H1 (cell line): ENCODE measurements around the gene HLA-A. TPM values are rescaled to one million over a fixed set of nuclear protein-coding genes. Genes with fewer than 3 reads are reported as not detected.
A peak's percentile ranks its signal among the peaks of the same experiment; 100 is the strongest.

Experiments used
- CTCF ChIA-PET: fragments of 300-600 bp; sonication (Branson Sonifier 250); formaldehyde crosslinking; loops from one replicate; lab custom pipeline; 2021; ENCODE audit not compliant: partially characterized antibody; lab: Charles Lee
- POLR2A ChIA-PET: fragments of 300-600 bp; sonication (Branson Sonifier 250); formaldehyde crosslinking; loops from one replicate; lab custom pipeline; 2021; ENCODE audit warnings: inconsistent platforms; ENCODE audit not compliant: partially characterized antibody; lab: Charles Lee
- DNase-seq, 2 experiments: peaks; one replicate each; pipeline versions ENCODE4 v3.0.0 to v3.0.0-alpha.2; 2010 to 2022; ENCODE audit warnings: low spot score in 2 of 2, low read depth in 1 of 2, mixed read lengths in 1 of 2
- FAIRE-seq: peaks from 2 replicates; lab custom pipeline; 2011; peaks lifted over from hg19 to GRCh38; lab: Jason Lieb, UNC
- H2AFZ ChIP-seq: 2 replicates; pipeline ENCODE4 v1.8.1; 2012; ENCODE audit warnings: low read length, inconsistent platforms
- H2AK5ac ChIP-seq: 2 replicates; pipeline ENCODE4 v1.6.1; 2013; ENCODE audit warnings: low read depth, low read length
- H2BK120ac ChIP-seq: replicated peaks from 2 replicates; pipeline ENCODE3; 2013; ENCODE audit warnings: low read depth, low read length, inconsistent platforms
- H2BK12ac ChIP-seq: 2 replicates; pipeline ENCODE4 v1.6.1; 2013; ENCODE audit warnings: low read depth, low read length
- H2BK15ac ChIP-seq: 2 replicates; pipeline ENCODE4 v1.6.1; 2013; ENCODE audit warnings: low read length
- H2BK20ac ChIP-seq: 2 replicates; pipeline ENCODE4 v1.6.1; 2013; ENCODE audit warnings: low read length
- H2BK5ac ChIP-seq: 2 replicates; pipeline ENCODE4 v1.6.1; 2013; ENCODE audit warnings: low read depth, low read length
- H3K14ac ChIP-seq: 2 replicates; pipeline ENCODE4 v1.6.1; 2013; ENCODE audit warnings: inconsistent platforms; ENCODE audit not compliant: insufficient read length
- H3K18ac ChIP-seq: 2 replicates; pipeline ENCODE4 v1.6.1; 2013; ENCODE audit warnings: low read length; ENCODE audit errors: extremely low read depth
- H3K23ac ChIP-seq: 2 replicates; pipeline ENCODE4 v1.6.1; 2013; ENCODE audit warnings: inconsistent platforms; ENCODE audit not compliant: insufficient read length
- H3K23me2 ChIP-seq: 2 replicates; pipeline ENCODE4 v1.6.1; 2013; ENCODE audit warnings: low read depth, low read length
- H3K27ac ChIP-seq: 2 replicates; pipeline ENCODE4 v1.6.1; 2011; ENCODE audit warnings: low read depth, low read length, inconsistent platforms
- H3K27me3 ChIP-seq, 4 experiments: replicated peaks in 1 of 4; 1 replicate in 1 of 4; 2 replicates in 3 of 4; pipeline versions ENCODE4 v1.6.1 to v1.8.1; 2011 to 2013; ENCODE audit warnings: low read length in 3 of 4, mild to moderate bottlenecking in 3 of 4, inconsistent platforms in 2 of 4, mixed read lengths in 2 of 4, moderate library complexity in 1 of 4; ENCODE audit not compliant: control insufficient read depth in 3 of 4, insufficient read depth in 3 of 4; ENCODE audit errors: extremely low read depth in 1 of 4
- H3K36me3 ChIP-seq, 4 experiments: 2 replicates each; pipeline versions ENCODE4 v1.6.1 to v1.8.1; 2011 to 2013; ENCODE audit warnings: mild to moderate bottlenecking in 4 of 4, low read length in 3 of 4, moderate library complexity in 2 of 4, control low read depth in 1 of 4, inconsistent platforms in 1 of 4; ENCODE audit not compliant: insufficient read depth in 4 of 4, control insufficient read depth in 2 of 4
- H3K4ac ChIP-seq: replicated peaks from 2 replicates; pipeline ENCODE3; 2013; ENCODE audit warnings: low read length, low read depth, mixed read lengths, inconsistent platforms; ENCODE audit not compliant: insufficient read length
- H3K4me1 ChIP-seq, 4 experiments: replicated peaks in 1 of 4; 1 replicate in 1 of 4; 2 replicates in 3 of 4; pipeline versions ENCODE4 v1.6.1 to v1.8.1; 2011 to 2013; ENCODE audit warnings: low read length in 3 of 4, inconsistent platforms in 2 of 4, mixed read lengths in 1 of 4; ENCODE audit not compliant: insufficient read depth in 4 of 4, control insufficient read depth in 3 of 4
- H3K4me2 ChIP-seq, 2 experiments: 2 replicates each; pipeline versions ENCODE4 v1.6.1 to v1.8.1; 2011 to 2013; ENCODE audit warnings: low read depth in 2 of 2, low read length in 2 of 2, control low read depth in 1 of 2, inconsistent platforms in 1 of 2, mild to moderate bottlenecking in 1 of 2; ENCODE audit not compliant: insufficient read depth in 1 of 2
- H3K4me3 ChIP-seq, 4 experiments: fragments of 200-600, 300-600 bp in 1 of 4; sonication (generic), shearing (Covaris generic), sonication (Bioruptor Twin) in 1 of 4; 2 replicates each; pipeline versions ENCODE4 v1.5.1 to v1.8.1; 2011 to 2016; ENCODE audit warnings: low read length in 4 of 4, low read depth in 3 of 4, control low read depth in 2 of 4, inconsistent platforms in 2 of 4, mild to moderate bottlenecking in 2 of 4, mixed read lengths in 1 of 4, moderate library complexity in 1 of 4; ENCODE audit not compliant: insufficient read depth in 2 of 4; ENCODE audit errors: extremely low read depth in 1 of 4
- H3K56ac ChIP-seq: replicated peaks from 2 replicates; pipeline ENCODE3; 2013; ENCODE audit warnings: low read depth, mild to moderate bottlenecking, mixed read lengths, low read length, inconsistent platforms; ENCODE audit not compliant: insufficient read length
- H3K79me1 ChIP-seq: 2 replicates; pipeline ENCODE4 v1.6.1; 2013; ENCODE audit warnings: low read depth, low read length, control low read depth
- H3K79me2 ChIP-seq, 2 experiments: 2 replicates each; pipeline versions ENCODE4 v1.6.1 to v1.8.1; 2012 to 2013; ENCODE audit warnings: low read length in 2 of 2, mild to moderate bottlenecking in 2 of 2, inconsistent platforms in 1 of 2; ENCODE audit not compliant: insufficient read depth in 2 of 2, control insufficient read depth in 1 of 2
- H3K9ac ChIP-seq, 4 experiments: replicated peaks in 1 of 4; 1 replicate in 1 of 4; 2 replicates in 3 of 4; pipeline versions ENCODE4 v1.6.1 to v1.8.1; 2011 to 2013; ENCODE audit warnings: low read depth in 3 of 4, low read length in 3 of 4, control low read depth in 2 of 4, mild to moderate bottlenecking in 2 of 4, moderate library complexity in 2 of 4, inconsistent platforms in 1 of 4; ENCODE audit errors: extremely low read depth in 1 of 4
- H3K9me3 ChIP-seq, 2 experiments: 2 replicates each; pipeline versions ENCODE4 v1.6.1 to v1.8.1; 2012 to 2013; ENCODE audit warnings: mild to moderate bottlenecking in 2 of 2, moderate library complexity in 2 of 2, control low read depth in 1 of 2, inconsistent platforms in 1 of 2, low read depth in 1 of 2, low read length in 1 of 2, mixed read lengths in 1 of 2; ENCODE audit not compliant: insufficient read depth in 2 of 2
- H4K20me1 ChIP-seq, 2 experiments: replicated peaks in 1 of 2; 2 replicates each; pipeline versions ENCODE3 to v1.8.1; 2011 to 2013; ENCODE audit warnings: inconsistent platforms in 2 of 2, low read length in 2 of 2, mild to moderate bottlenecking in 1 of 2; ENCODE audit not compliant: insufficient read depth in 2 of 2, control insufficient read depth in 1 of 2
- H4K5ac ChIP-seq: 2 replicates; pipeline ENCODE4 v1.6.1; 2013; ENCODE audit warnings: low read length, low read depth, mixed read lengths, inconsistent platforms; ENCODE audit not compliant: insufficient read length
- H4K8ac ChIP-seq: 2 replicates; pipeline ENCODE4 v1.8.0; 2013; ENCODE audit warnings: mild to moderate bottlenecking, moderate library complexity, low read length, inconsistent platforms; ENCODE audit not compliant: insufficient read depth; ENCODE audit errors: extremely low read depth
- H4K91ac ChIP-seq: replicated peaks from 2 replicates; pipeline ENCODE3; 2013; ENCODE audit warnings: low read length, mixed read lengths, inconsistent platforms; ENCODE audit not compliant: insufficient read length
- ATF2 ChIP-seq: IDR thresholded peaks from 2 replicates; pipeline ENCODE4 v1.6.1; 2012; ENCODE audit warnings: low read length, inconsistent platforms
- BACH1 ChIP-seq: IDR thresholded peaks from 2 replicates; pipeline ENCODE4 v1.6.1; 2012; ENCODE audit warnings: low read length, improper control_type of control experiment
- CREB1 ChIP-seq: IDR thresholded peaks from 2 replicates; pipeline ENCODE4 v1.6.1; 2012; ENCODE audit warnings: inconsistent platforms
- GTF2F1 ChIP-seq: IDR thresholded peaks from 2 replicates; pipeline ENCODE4 v1.6.1; 2012; ENCODE audit warnings: low read depth, low read length, improper control_type of control experiment, borderline replicate concordance
- POLR2AphosphoS5 ChIP-seq: IDR thresholded peaks from 2 replicates; pipeline ENCODE4 v1.6.1; 2011; ENCODE audit warnings: low read depth, low read length
- SP1 ChIP-seq: IDR thresholded peaks from 2 replicates; pipeline ENCODE4 v1.6.1; 2011; ENCODE audit warnings: low read depth, low read length
- SP2 ChIP-seq: IDR thresholded peaks from 2 replicates; pipeline ENCODE4 v1.6.1; 2012; ENCODE audit warnings: mild to moderate bottlenecking, low read length, inconsistent platforms
- SP4 ChIP-seq: IDR thresholded peaks from 2 replicates; pipeline ENCODE4 v1.6.1; 2012; ENCODE audit warnings: low read length, inconsistent platforms
- TEAD4 ChIP-seq: IDR thresholded peaks from 2 replicates; pipeline ENCODE4 v1.6.1; 2012; ENCODE audit warnings: low read depth, low read length, inconsistent platforms, mixed read lengths
- USF2 ChIP-seq: IDR thresholded peaks from 2 replicates; pipeline ENCODE4 v1.6.1; 2011; ENCODE audit warnings: low read length, improper control_type of control experiment
- WGBS, 2 experiments: shearing (Covaris generic) in 1 of 2; methylation state at CpG; one replicate each; pipeline versions ENCODE4 v1.1.6 to v1.1.7; 2013 to 2015; ENCODE audit warnings: low lambda C conversion rate in 2 of 2, mixed read lengths in 2 of 2, inconsistent platforms in 1 of 2, low coverage in 1 of 2, missing lambda C conversion rate in 1 of 2; ENCODE audit not compliant: insufficient replicate concordance in 2 of 2, insufficient coverage in 1 of 2, insufficient read length in 1 of 2; ENCODE audit errors: extremely low coverage in 1 of 2, missing lambda C conversion rate in 1 of 2; 5-methylcytosine and 5-hydroxymethylcytosine counted together
- polyA plus RNA-seq, 7 experiments: library from polyadenylated mRNA; depleted of rRNA in 3 of 7; stranded (reverse) in 5 of 7; unstranded in 2 of 7; fragments of >200 nt in 5 of 7; fragments of 200-250 nt in 2 of 7; gene quantifications; 1 replicate in 5 of 7; 2 replicates in 1 of 7; 4 replicates in 1 of 7; pipeline versions ENCODE4 v1.2.1 to v1.2.3, GENCODE V29; 2011 to 2013; ENCODE audit warnings: missing spikeins in 2 of 7, mixed read lengths in 2 of 7
- total RNA-seq: library from RNA; stranded (reverse); fragmentation: NEBNext Ultra II Directional; extraction: Animal tissue kit (Norgen Biotek cat#: 25700); gene quantifications from 2 replicates; pipeline ENCODE4 v1.2.1, GENCODE V29; 2021

Gene HLA-A
- total and polyA plus RNA-seq, 2 of the 8 experiments (the other 6 are each of a cell fraction or from before 2014, with no cell fraction given): 221 to 474 TPM

- Histone ChIP-seq H3K14ac (no peak overlapping the region), H3K4ac (no peak overlapping the region), H3K79me2 (no peaks in the 10 kb centered on the region), H4K8ac (no peak overlapping the region), H2BK120ac (no peak overlapping the region), H3K9me3 (no peaks in the 10 kb centered on the region), H2BK12ac (no peak overlapping the region), H3K18ac (no peak overlapping the region), H4K91ac (no peak overlapping the region), H2BK20ac (no peak overlapping the region), H3K9ac (0 out of 7 replicates have a peak overlapping the region, but pooled peaks of 1 of the 4 experiments have one; percentile 28), H2BK5ac (no peak overlapping the region), H3K27ac (no peak overlapping the region), H3K4me1 (peaks cover 0 to 12% (median 5%) of the 10 kb centered on the region in 4 experiments; a peak in 5 of 7 replicates), H3K4me3 (peak overlapping the region; percentile 35 to 59 (median 49)), H2BK15ac (no peak overlapping the region), H3K27me3 (peaks cover 19 to 46% (median 44%) of the 10 kb centered on the region in 4 experiments), H3K36me3 (no peaks in the 10 kb centered on the region), H3K23me2 (peaks cover 15% of the 10 kb centered on the region; the same call in 1 of the 2 replicates), H3K56ac (no peak overlapping the region), H3K79me1 (no peaks in the 10 kb centered on the region), H3K4me2 (peak overlapping the region; percentile 79 to 94), H4K5ac (no peak overlapping the region), H4K20me1 (no peaks in the 10 kb centered on the region), H2AFZ (no peak overlapping the region), H2AK5ac (no peak overlapping the region), H3K23ac (no peak overlapping the region)
- 3% methylated on average over 53 of the region's 66 CpGs; no CpG with 5 or more reads in 1 of the 2 experiments for WGBS, 2 experiments
- peak in 1 of 2 experiments; percentile 70 for DNase-seq
- CTCF ChIA-PET: interaction anchor here (0.5 to 3.5 kb wide), 8 partner anchors 8 to 1465 kb away, joined by 3 to 17 read pairs (median 4); no protein-coding TSS in a partner anchor
- POLR2A ChIA-PET: interaction anchor here (0.8 to 3.4 kb wide), 5 partner anchors 9 to 115 kb away, joined by 3 to 27 read pairs (median 3); partner anchors contain the start of gene POLR1H
- no peak for FAIRE-seq
- TF ChIP-seq BACH1: 0 out of 2 replicates have a peak, but pooled peaks have one; percentile 52
- TF ChIP-seq USF2: no peak
- TF ChIP-seq POLR2AphosphoS5: no peak
- TF ChIP-seq CREB1: peak; percentile 35; the same call in 1 of the 2 replicates
- no peak for TF ChIP-seq TEAD4
- no peak for TF ChIP-seq ATF2
- no peak for TF ChIP-seq SP1
- TF ChIP-seq GTF2F1: no peak
- no peak for TF ChIP-seq SP4
- TF ChIP-seq SP2: no peak
Measured at GRCh38 chr6:29976588-29977424, 34.5 kb downstream of the HLA-A start.
